ENCODE measurements around the gene INO80D.

Gene INO80D

GRCh38 chr2:205970348-205970747 is 115.6 kb downstream of the INO80D start (continued):
- TF ChIP-seq ARNTL (CRISPR knock-in tag; IDR thresholded peaks at IDR 0.05; ENCODE audit: borderline replicate concordance, low read depth) = no peak

- TF ChIP-seq PPARA (CRISPR knock-in tag; IDR thresholded peaks at IDR 0.05; ENCODE audit: borderline replicate concordance) = no peak
- no peak for TF ChIP-seq ZNF8 (CRISPR knock-in tag; IDR thresholded peaks at IDR 0.05)
- TF ChIP-seq PATZ1 (CRISPR knock-in tag; IDR thresholded peaks at IDR 0.05; ENCODE audit: borderline replicate concordance) = no peak
- TF ChIP-seq TOX (CRISPR knock-in tag; IDR thresholded peaks at IDR 0.05; ENCODE audit: borderline replicate concordance) = no peak
- no peak for TF ChIP-seq ZNF565 (CRISPR knock-in tag; conservative IDR thresholded peaks at IDR 0.05; ENCODE audit: low read depth)
- no peak for TF ChIP-seq CSRNP3 (CRISPR knock-in tag; IDR thresholded peaks at IDR 0.05)
- TF ChIP-seq BACH2 (CRISPR knock-in tag; IDR thresholded peaks at IDR 0.05; ENCODE audit: borderline replicate concordance) = no peak
- no peak for TF ChIP-seq POU6F1 (CRISPR knock-in tag; IDR thresholded peaks at IDR 0.05; ENCODE audit: borderline replicate concordance, low read depth)
- no peak for TF ChIP-seq CSDC2 (CRISPR knock-in tag; IDR thresholded peaks at IDR 0.05)
- TF ChIP-seq ARNTL (CRISPR knock-in tag; IDR thresholded peaks at IDR 0.05; ENCODE audit: borderline replicate concordance, low read depth) = no peak
- no peak for TF ChIP-seq ZC3H10 (CRISPR knock-in tag; IDR thresholded peaks at IDR 0.05)
- no peak for ATAC-seq
Observed at GRCh38 chr2:205969584-205969983, 116.4 kb downstream of the INO80D start.

- TF ChIP-seq ZC3H10 (CRISPR knock-in tag; IDR thresholded peaks at IDR 0.05) (no peak), SNAI2 (CRISPR knock-in tag; IDR thresholded peaks at IDR 0.05) (no peak), ZNF8 (CRISPR knock-in tag; IDR thresholded peaks at IDR 0.05) (no peak), ARNTL (CRISPR knock-in tag; IDR thresholded peaks at IDR 0.05; ENCODE audit: borderline replicate concordance, low read depth) (no peak), ISL1 (CRISPR knock-in tag; IDR thresholded peaks at IDR 0.05) (no peak), ZNF70 (CRISPR knock-in tag; IDR thresholded peaks at IDR 0.05) (no peak)
- no peak for ATAC-seq
Observed at GRCh38 chr2:205967391-205968075, 118.4 kb downstream of the INO80D start.

- TF ChIP-seq ZFP30 (CRISPR knock-in tag; IDR thresholded peaks at IDR 0.05) = no peak
- TF ChIP-seq TSHZ2 (CRISPR knock-in tag; IDR thresholded peaks at IDR 0.05) = no peak
- no peak for TF ChIP-seq CREB5 (CRISPR knock-in tag; IDR thresholded peaks at IDR 0.05; ENCODE audit: low read depth)
- TF ChIP-seq OSR1 (CRISPR knock-in tag; IDR thresholded peaks at IDR 0.05) = no peak
- TF ChIP-seq ESRRG (CRISPR knock-in tag; IDR thresholded peaks at IDR 0.05) = no peak
- no peak for TF ChIP-seq ZNF8 (CRISPR knock-in tag; IDR thresholded peaks at IDR 0.05)
- no peak for TF ChIP-seq SNAI2 (CRISPR knock-in tag; IDR thresholded peaks at IDR 0.05)
- no peak for TF ChIP-seq ZNF565 (CRISPR knock-in tag; conservative IDR thresholded peaks at IDR 0.05; ENCODE audit: low read depth)
- TF ChIP-seq TCF4 (CRISPR knock-in tag; IDR thresholded peaks at IDR 0.05; ENCODE audit: borderline replicate concordance) = no peak
- TF ChIP-seq ARNTL (CRISPR knock-in tag; IDR thresholded peaks at IDR 0.05; ENCODE audit: borderline replicate concordance, low read depth) = no peak
- no peak for TF ChIP-seq PPARA (CRISPR knock-in tag; IDR thresholded peaks at IDR 0.05; ENCODE audit: borderline replicate concordance)
- no peak for TF ChIP-seq RARB (CRISPR knock-in tag; IDR thresholded peaks at IDR 0.05)
- no peak for TF ChIP-seq CSDC2 (CRISPR knock-in tag; IDR thresholded peaks at IDR 0.05)
- TF ChIP-seq CSRNP3 (CRISPR knock-in tag; IDR thresholded peaks at IDR 0.05) = no peak
- no peak for TF ChIP-seq POU6F1 (CRISPR knock-in tag; IDR thresholded peaks at IDR 0.05; ENCODE audit: borderline replicate concordance, low read depth)
- no peak for TF ChIP-seq BACH2 (CRISPR knock-in tag; IDR thresholded peaks at IDR 0.05; ENCODE audit: borderline replicate concordance)
- TF ChIP-seq ZFP3 (CRISPR knock-in tag; IDR thresholded peaks at IDR 0.05) = no peak
- TF ChIP-seq ZC3H10 (CRISPR knock-in tag; IDR thresholded peaks at IDR 0.05) = no peak
- no peak for TF ChIP-seq GLIS3 (CRISPR knock-in tag; IDR thresholded peaks at IDR 0.05)
- ATAC-seq = no peak
Observed at GRCh38 chr2:205965707-205966106, 120.3 kb downstream of the INO80D start.

All from SK-N-SH treated with all-trans-retinoic acid at 6 μM for 48 hours (cell line).